UCSD-AML1 (cell line): Measurements from ENCODE around the gene MTHFS.
"Not testable (repeated sequence)": the region's sequence is repeated elsewhere in the genome, so short reads cannot be mapped to it uniquely, and the experiment has no call there.

Experiments
- DNase-seq: peaks from one replicate; lab custom pipeline; 2025; ENCODE audit not compliant: unreplicated experiment; lab: John Stamatoyannopoulos, UW

The MTHFS gene

DNA sequence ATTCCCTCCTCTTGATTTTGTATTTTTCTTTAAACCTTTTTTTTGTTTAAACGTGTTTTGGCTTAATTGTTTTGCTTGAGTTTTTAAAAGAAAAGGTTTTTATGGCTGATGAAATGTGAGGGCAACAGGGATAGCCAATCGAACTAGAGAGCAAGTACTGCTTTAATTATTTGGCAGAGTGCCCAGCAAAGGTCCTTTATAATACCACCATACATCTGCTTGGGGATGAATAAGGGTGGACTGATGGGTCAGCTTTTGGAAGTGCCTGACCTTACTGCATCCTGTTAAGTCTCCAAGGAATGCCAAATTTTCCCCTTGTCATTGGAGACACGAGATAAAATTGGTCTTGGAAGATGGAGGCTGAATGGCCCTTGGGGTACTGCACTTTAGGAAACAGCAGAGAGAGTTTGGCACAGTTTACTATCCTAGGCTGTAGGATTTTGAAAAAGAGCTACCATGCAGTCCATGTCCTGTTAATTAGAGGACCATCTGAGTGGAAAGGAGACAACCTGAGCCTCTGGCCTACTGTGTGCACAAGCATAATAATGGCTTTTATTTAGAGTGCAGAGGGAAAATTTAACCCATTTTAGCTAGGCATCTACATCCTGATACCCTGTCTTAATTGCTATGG, 19.8 kb upstream of the MTHFS start:
- DNase-seq: no peak

- DNase-seq: not testable (repeated sequence)
Measured at GRCh38 chr15:79915776-79916501, 19.1 kb upstream of the MTHFS start.

- DNase-seq: no peak
Measured at GRCh38 chr15:79914728-79915127, 17.9 kb upstream of the MTHFS start.

DNA sequence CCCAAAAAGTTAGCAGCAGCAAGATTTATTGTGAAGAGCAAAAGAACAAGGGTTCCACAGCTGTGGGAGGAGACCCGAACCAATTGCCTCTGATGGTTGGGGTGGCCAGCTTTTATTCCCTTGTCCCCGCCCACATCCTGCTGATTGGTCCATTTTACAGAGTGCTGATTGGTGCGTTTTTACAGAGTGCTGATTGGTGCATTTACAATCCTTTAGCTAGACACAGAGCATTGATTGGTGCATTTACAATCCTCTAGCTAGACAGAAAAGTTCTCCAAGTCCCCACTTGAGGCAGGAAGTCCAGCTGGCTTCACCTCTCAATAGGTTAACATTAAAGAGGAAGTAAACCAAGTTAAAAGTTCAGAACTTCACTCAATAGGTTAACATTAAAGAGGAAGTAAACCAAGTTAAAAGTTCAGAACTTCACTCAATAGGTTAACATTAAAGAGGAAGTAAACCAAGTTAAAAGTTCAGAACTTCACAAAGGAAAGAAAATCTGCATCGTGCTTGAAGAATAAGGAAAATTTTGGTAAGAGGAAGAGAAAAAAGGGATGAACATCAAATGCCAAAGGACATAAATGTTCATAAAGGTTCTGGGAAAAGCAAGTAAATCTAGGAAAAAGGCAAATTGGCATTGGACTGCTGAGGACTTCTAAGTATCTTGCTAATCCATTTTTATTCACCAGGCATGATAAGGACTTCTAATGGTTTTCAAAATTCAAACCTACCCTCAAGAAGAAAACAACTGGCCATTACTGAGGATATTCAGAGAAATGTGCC, 12.9 kb upstream of the MTHFS start:
- DNase-seq: not testable (repeated sequence)

DNA sequence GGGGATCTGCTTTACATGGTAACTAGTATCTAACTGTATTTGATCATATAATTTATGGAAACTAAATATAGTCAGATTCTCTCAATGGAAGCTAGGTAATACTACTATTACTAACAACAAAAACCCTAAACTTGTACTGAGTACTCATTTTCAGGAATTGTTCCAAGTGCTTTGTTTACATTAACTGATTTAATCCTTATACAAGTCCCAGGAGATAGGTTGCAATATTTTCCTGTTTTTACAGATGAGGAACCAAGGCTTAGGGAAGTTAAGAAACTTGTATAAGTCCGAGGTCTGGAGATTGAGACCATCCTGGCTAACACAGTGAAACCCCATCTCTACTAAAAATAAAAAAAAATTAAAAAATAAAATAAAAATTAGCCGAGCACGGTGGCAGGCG, 7.5 kb upstream of the MTHFS start:
- no peak for DNase-seq

DNA sequence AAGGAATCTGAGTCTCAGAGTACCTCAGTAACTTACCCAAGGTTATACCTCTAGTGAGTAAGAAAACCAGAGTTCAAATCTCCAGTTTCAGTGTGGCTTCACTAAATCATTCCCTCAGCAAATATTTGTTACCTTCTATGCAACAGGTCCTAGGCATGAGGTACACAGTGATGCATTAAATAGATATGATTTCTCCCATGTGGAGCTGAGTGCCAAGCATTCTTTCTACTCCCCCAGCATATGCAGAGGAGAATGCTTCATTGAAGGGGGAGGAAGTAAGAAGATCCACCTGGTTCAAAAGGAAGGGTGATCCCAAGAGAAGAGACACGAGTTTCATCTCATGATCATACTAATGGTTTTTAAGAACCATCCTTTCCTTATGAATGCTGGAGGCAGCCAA, 6.8 kb upstream of the MTHFS start:
- DNase-seq: no peak

- no peak for DNase-seq
Measured at GRCh38 chr15:79903144-79903543, 6.3 kb upstream of the MTHFS start.

GRCh38 chr15:79901958-79902357, 5.1 kb upstream of the MTHFS start:
- no peak for DNase-seq

DNA sequence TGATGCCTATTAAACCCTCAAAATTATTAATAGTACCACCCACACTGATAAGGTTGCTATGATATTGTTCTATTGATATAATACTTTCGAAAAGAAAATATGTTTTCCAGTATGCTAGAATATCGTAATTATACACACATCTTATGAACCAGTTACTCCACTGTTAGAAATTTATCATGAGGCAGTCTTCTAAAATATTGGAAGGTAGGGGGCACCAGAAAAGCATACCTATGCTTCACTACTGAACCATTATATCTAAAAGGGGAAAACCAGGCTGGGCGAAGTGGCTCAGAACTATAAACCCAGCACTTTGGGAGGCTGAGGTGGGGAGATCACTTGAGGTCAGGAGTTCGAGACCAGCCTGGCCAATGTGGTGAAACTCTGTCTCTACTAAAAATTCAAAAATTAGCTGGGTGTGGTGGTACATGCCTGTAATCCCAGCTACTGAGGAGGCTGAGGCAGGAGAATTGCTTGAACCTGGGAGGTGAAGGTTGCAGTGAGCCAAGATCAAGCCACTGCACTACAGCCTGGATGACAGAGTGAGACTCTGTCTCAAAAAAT, 4.1 kb upstream of the MTHFS start:
- not testable (repeated sequence) for DNase-seq

DNA sequence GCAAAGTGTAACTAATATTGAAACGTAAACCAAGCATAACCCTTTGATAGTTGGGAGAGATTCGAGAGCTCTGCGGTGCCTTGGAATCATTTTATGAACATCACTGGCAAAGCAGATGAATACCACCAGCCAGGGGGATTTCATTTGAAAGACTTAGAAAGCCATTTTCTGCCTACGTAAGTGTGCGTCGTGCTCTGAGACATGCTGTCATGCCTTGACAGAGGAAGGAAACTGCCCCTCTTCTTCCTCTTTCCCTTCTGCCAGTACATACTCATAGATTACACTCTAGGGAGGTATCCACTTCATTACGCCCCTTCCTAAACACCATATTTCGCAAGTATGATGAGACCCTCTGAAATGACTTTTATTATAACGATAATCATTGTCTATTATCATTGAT, 3.3 kb upstream of the MTHFS start:
- no peak for DNase-seq

DNA sequence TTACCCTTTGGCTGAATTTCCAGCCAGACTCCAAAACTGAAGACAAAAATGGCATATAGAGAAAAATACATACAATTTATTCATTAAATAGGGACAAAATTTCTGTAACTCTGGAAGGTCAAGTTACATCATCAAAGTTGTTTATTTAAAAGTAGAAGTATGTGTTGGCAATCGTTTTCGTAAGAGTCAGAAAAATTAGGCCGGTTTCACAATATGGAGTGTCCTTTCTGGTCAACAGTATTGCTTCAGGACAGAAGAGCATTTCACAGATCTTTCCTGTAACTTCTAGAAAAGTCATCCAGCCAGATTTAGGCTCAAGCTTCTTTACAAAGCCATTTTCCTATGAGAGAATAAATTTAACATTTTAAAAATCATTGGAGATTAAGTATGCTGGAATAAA, 2.0 kb upstream of the MTHFS start:
- DNase-seq: not testable (repeated sequence)

- no peak for DNase-seq
Measured at GRCh38 chr15:79898369-79898768, 1.6 kb upstream of the MTHFS start.

GRCh38 chr15:79897701-79898113, 893 bp upstream of the MTHFS start:
- no peak for DNase-seq

GRCh38 chr15:79897380-79897678, 515 bp upstream of the MTHFS start:
- no peak for DNase-seq

DNA sequence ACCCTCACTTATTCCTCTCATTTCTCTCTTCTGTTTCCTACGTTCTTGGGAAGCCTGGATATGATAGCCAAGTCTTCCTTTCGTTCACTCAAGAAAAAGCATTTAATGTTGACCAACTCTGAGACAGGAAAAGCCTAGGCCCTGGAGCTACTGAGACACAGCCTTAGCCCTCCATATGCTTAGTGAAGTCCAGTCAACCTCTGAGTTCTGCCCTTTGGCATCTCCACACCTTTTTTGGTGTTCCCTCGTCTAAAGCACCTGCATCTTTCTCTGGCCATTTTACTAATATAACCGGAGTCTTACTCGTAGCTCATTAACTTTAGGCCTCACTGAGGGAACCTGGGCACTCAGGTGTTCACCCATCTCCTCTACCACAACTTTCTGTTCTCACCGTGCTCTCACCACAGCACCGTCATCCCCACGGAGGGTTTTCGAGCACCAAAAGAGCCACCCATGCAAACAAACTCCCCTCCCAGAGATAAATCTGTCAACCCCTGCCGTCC, 632 bp downstream of the MTHFS start:
- DNase-seq: no peak

DNA sequence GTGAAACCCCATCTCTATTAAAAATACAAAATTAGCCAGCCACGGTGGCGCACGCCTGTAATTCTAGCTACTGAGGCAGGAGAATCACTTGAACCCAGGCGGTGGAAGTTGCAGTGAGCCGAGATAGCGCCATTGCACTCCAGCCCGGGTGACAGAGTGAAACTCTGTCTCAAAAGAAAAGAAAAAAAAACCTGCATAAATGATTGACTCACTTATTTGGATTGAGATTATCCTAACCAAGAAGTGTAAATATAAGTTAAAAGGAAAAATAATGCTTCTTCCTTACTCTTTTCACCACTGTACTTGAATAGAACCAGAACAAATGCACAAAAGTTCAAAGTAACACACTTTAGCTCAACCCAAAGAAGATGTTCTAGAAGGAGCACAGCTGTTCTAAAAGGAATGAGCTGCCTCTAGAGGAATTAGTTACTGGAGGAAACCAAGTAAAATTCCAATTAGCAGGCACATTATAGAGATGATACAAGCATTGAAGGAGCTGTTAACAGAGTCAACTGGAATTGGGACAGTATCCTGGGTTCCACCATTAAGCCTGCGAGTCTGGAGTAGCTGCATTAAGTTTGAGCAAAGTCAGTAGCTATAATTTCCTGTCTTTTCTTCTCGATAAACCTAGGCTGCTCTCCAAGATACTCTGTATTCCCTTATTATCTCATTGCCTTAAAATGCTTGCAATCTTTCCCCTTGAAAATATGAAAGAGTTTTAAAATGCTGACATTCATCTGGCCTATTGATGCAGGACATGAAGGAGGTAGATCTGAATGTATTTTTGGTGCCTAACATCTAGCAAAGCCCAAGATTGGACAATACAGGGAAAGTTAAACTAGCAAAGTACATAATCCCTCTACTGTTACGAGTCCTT, 9.5 kb downstream of the MTHFS start:
- no peak for DNase-seq

- no peak for DNase-seq
Measured at GRCh38 chr15:79886124-79886523, 10.7 kb downstream of the MTHFS start.

GRCh38 chr15:79884204-79884596, 12.6 kb downstream of the MTHFS start:
- no peak for DNase-seq

GRCh38 chr15:79883579-79884203, 13.1 kb downstream of the MTHFS start:
- DNase-seq: no peak

- DNase-seq: no peak
Measured at GRCh38 chr15:79881668-79882067, 15.1 kb downstream of the MTHFS start.
